ENCODE data around the gene WNT7A.

Gene WNT7A

GRCh38 chr3:13891492-13892073 lies 11.7 kb upstream of the WNT7A start:
- in situ Hi-C loops (cut with MboI; ENCODE audit: low sequenced_read_pairs, unreplicated experiment), result no loop called here
- DNase-seq (ENCODE audit: low spot score), result no peak
- TF ChIP-seq, protein P1, sequence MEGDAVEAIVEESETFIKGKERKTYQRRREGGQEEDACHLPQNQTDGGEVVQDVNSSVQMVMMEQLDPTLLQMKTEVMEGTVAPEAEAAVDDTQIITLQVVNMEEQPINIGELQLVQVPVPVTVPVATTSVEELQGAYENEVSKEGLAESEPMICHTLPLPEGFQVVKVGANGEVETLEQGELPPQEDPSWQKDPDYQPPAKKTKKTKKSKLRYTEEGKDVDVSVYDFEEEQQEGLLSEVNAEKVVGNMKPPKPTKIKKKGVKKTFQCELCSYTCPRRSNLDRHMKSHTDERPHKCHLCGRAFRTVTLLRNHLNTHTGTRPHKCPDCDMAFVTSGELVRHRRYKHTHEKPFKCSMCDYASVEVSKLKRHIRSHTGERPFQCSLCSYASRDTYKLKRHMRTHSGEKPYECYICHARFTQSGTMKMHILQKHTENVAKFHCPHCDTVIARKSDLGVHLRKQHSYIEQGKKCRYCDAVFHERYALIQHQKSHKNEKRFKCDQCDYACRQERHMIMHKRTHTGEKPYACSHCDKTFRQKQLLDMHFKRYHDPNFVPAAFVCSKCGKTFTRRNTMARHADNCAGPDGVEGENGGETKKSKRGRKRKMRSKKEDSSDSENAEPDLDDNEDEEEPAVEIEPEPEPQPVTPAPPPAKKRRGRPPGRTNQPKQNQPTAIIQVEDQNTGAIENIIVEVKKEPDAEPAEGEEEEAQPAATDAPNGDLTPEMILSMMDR (IDR thresholded peaks at IDR 0.05; ENCODE audit: borderline replicate concordance, control extremely low read depth, extremely low read depth, insufficient read depth, missing control alignments), result no peak

GRCh38 chr3:13891017-13891392 lies 11.1 kb upstream of the WNT7A start:
- TF ChIP-seq, protein P1 (IDR thresholded peaks at IDR 0.05; ENCODE audit: borderline replicate concordance, control extremely low read depth, extremely low read depth, insufficient read depth, missing control alignments), result no peak
- in situ Hi-C loops (cut with MboI; ENCODE audit: low sequenced_read_pairs, unreplicated experiment), result no loop called here
- DNase-seq (ENCODE audit: low spot score), result no peak

DNA sequence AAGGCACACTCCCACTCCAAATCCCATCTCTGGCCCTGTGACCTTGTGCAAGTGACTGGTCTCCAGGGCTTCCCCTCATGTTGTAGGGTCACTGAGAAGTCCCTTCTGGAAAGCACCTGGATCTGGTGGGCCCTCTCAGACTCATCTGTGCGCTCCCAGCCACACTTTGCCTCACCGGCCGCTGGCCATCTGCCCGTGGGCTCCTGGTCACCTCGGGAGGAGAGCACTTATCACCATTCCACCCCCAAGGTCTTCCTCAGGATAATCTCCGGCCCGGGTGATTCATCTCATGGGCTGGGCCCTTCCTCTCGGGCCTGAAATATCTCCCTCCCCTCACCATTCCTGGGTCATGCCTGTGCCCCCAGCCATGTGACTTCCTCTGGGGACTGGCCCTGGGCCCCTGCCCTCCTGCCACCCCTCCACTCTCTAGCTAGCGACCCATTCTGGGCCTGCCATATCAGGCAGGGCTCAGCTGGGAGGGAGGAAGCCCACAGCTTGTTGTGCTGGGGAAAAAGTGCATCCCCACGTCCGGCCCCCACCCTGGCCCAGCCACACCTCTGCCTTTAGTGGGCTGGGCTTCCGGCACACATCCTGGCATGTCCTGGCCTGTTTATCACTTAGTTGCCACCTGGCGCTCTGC lies 10.6 kb upstream of the WNT7A start:
- TF ChIP-seq, protein P1 (IDR thresholded peaks at IDR 0.05; ENCODE audit: borderline replicate concordance, control extremely low read depth, extremely low read depth, insufficient read depth, missing control alignments), result no peak
- no peak for DNase-seq (ENCODE audit: low spot score)
- in situ Hi-C loops (cut with MboI; ENCODE audit: low sequenced_read_pairs, unreplicated experiment), result no loop called here

GRCh38 chr3:13888576-13888975 lies 8.7 kb upstream of the WNT7A start:
- TF ChIP-seq, protein P1 (IDR thresholded peaks at IDR 0.05; ENCODE audit: borderline replicate concordance, control extremely low read depth, extremely low read depth, insufficient read depth, missing control alignments), result no peak
- no peak for DNase-seq (ENCODE audit: low spot score)
- in situ Hi-C loops (cut with MboI; ENCODE audit: low sequenced_read_pairs, unreplicated experiment), result loop anchor here (10.0 kb wide), 1 partner anchor 234 kb away; no protein-coding TSS in a partner anchor

DNA sequence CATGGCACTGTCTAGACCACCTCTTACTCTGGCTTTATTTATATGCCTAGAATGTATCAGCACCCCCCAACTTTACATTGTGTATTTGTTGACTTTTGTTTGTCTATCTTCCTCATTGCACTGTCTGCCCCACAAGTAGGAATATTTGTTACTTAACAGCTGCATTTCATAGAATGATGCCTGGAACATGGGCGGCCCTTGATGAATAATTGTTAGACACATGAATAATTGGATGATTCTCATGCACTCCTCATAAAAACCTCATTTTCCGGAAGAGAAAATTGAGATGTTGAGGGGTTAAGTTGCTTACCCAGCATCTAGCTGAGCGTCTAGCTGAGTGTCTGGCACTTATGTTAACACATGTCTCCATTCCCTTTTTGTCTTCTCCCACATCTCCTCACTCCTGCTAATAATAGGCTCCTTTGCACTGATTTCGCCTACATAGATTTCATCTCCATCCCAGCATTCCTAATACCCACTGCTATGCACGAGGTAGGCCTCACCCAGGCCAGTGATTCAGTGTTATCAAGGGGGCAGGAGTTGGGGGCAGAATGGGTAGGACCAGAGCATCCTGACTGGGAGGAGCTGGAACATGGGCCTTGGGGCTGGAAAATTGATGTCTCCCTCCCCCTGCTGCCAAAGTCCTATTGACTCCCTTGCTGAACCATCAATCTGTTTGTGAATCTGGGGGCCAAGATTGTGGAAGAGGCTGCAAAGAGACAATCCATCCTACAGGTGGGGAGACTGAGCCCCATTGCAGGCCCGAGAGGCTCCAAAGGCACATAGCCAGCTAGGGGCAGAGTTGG lies 7.8 kb upstream of the WNT7A start:
- TF ChIP-seq, protein P1 (IDR thresholded peaks at IDR 0.05; ENCODE audit: borderline replicate concordance, control extremely low read depth, extremely low read depth, insufficient read depth, missing control alignments), result no peak
- in situ Hi-C loops (cut with MboI; ENCODE audit: low sequenced_read_pairs, unreplicated experiment), result loop anchor here (10.0 kb wide), 1 partner anchor 233 kb away; no protein-coding TSS in a partner anchor
- DNase-seq (ENCODE audit: low spot score), result no peak

GRCh38 chr3:13886593-13887129 lies 6.8 kb upstream of the WNT7A start:
- no peak for DNase-seq (ENCODE audit: low spot score)
- TF ChIP-seq, protein P1 (IDR thresholded peaks at IDR 0.05; ENCODE audit: borderline replicate concordance, control extremely low read depth, extremely low read depth, insufficient read depth, missing control alignments), result no peak
- in situ Hi-C loops (cut with MboI; ENCODE audit: low sequenced_read_pairs, unreplicated experiment), result loop anchor here (10.0 kb wide), 1 partner anchor 232 kb away; no protein-coding TSS in a partner anchor
